ENCODE data around the gene CEP112.

- no peak for TF ChIP-seq EZH2 (optimal IDR thresholded peaks at IDR 0.05; ENCODE audit: low read depth, low read length)
- TF ChIP-seq CTCF (IDR thresholded peaks at IDR 0.05; ENCODE audit: low read length) = no peak
- TF ChIP-seq EZH2phosphoT487 (IDR thresholded peaks at IDR 0.05; ENCODE audit: low read length) = no peak
Measured at GRCh38 chr17:66146394-66146793, 45.5 kb downstream of the CEP112 start.

Measured in MM.1S (cell line).